Keratinocyte (primary cell): Measurements from ENCODE around the gene S100A2. TPM values are rescaled to one million over a fixed set of nuclear protein-coding genes. Genes with fewer than 3 reads are reported as not detected.

Source experiments
- DNase-seq: peaks from one replicate; pipeline ENCODE4 v3.0.0-alpha.2; 2011; ENCODE audit warnings: low read depth, missing footprints, low spot score
- FAIRE-seq: peaks from 2 replicates; lab custom pipeline; 2011; peaks lifted over from hg19 to GRCh38; lab: Jason Lieb, UNC
- H2AFZ ChIP-seq: 2 replicates; pipeline ENCODE4 v1.6.0; 2012; ENCODE audit warnings: low read length, control low read depth, inconsistent platforms; ENCODE audit not compliant: control insufficient read depth
- H3K27ac ChIP-seq: 2 replicates; pipeline ENCODE4 v1.5.1; 2011; ENCODE audit warnings: low read length; ENCODE audit not compliant: control insufficient read depth, insufficient read depth
- H3K27me3 ChIP-seq: 3 replicates; pipeline ENCODE4 v1.6.0; 2011; ENCODE audit warnings: low read length; ENCODE audit not compliant: control insufficient read depth, insufficient read depth; ENCODE audit errors: extremely low read depth
- H3K36me3 ChIP-seq, 2 experiments: 2 replicates in 1 of 2; 3 replicates in 1 of 2; pipeline ENCODE4 v1.5.1; 2011; ENCODE audit warnings: low read length in 2 of 2, mild to moderate bottlenecking in 1 of 2; ENCODE audit not compliant: control insufficient read depth in 2 of 2, insufficient read depth in 2 of 2; ENCODE audit errors: extremely low read depth in 1 of 2
- H3K4me1 ChIP-seq: 3 replicates; pipeline ENCODE4 v1.5.1; 2011; ENCODE audit warnings: low read length; ENCODE audit not compliant: control insufficient read depth, insufficient read depth; ENCODE audit errors: extremely low read depth
- H3K4me2 ChIP-seq: 3 replicates; pipeline ENCODE4 v1.6.0; 2011; ENCODE audit warnings: low read depth, low read length; ENCODE audit not compliant: control insufficient read depth, insufficient read depth; ENCODE audit errors: extremely low read depth
- H3K4me3 ChIP-seq, 3 experiments: fragments of 200-600 bp in 1 of 3; sonication (generic) in 1 of 3; 2 replicates in 2 of 3; 3 replicates in 1 of 3; pipeline ENCODE4 v1.5.1; 2011 to 2016; ENCODE audit warnings: low read length in 3 of 3, mild to moderate bottlenecking in 3 of 3, control low read depth in 2 of 3, inconsistent platforms in 1 of 3, low read depth in 1 of 3, mixed read lengths in 1 of 3, mixed run types in 1 of 3, moderate library complexity in 1 of 3; ENCODE audit not compliant: control insufficient read depth in 2 of 3, insufficient read depth in 2 of 3; ENCODE audit errors: extremely low read depth in 1 of 3
- H3K79me2 ChIP-seq: 2 replicates; pipeline ENCODE4 v1.6.0; 2012; ENCODE audit warnings: low read length; ENCODE audit not compliant: control insufficient read depth, insufficient read depth
- H3K9ac ChIP-seq: 3 replicates; pipeline ENCODE4 v1.6.0; 2011; ENCODE audit warnings: low read length; ENCODE audit not compliant: control insufficient read depth, insufficient read depth; ENCODE audit errors: extremely low read depth
- H3K9me1 ChIP-seq: 3 replicates; pipeline ENCODE4 v1.6.0; 2011; ENCODE audit warnings: low read length; ENCODE audit not compliant: control insufficient read depth, insufficient read depth; ENCODE audit errors: extremely low read depth
- H3K9me3 ChIP-seq: 2 replicates; pipeline ENCODE4 v1.5.1; 2012; ENCODE audit warnings: low read depth, low read length; ENCODE audit not compliant: control insufficient read depth
- H4K20me1 ChIP-seq: 3 replicates; pipeline ENCODE4 v1.6.0; 2011; ENCODE audit warnings: low read length; ENCODE audit not compliant: control insufficient read depth, insufficient read depth; ENCODE audit errors: extremely low read depth
- EZH2 ChIP-seq: IDR thresholded peaks from one replicate; pipeline ENCODE4 v1.6.1; 2012; ENCODE audit warnings: inconsistent platforms, mild to moderate bottlenecking, low read length, moderate library complexity
- dilution Hi-C: fragments of 300-500 bp; cut with MboI; formaldehyde crosslinking; loops from one replicate; pipeline ENCODE4 v1.7.0; 2020; ENCODE audit warnings: low sequenced_read_pairs; ENCODE audit not compliant: extremely low pct_ligation_motif_present
- polyA plus RNA-seq, 5 experiments: library from polyadenylated mRNA; depleted of rRNA in 3 of 5; stranded (reverse) in 3 of 5; stranded (forward) in 1 of 5; unstranded in 1 of 5; fragments of >200 nt; gene quantifications; 1 replicate in 1 of 5; 2 replicates in 3 of 5; 3 replicates in 1 of 5; pipeline versions ENCODE4 v1.2.1 to v1.2.3, GENCODE V29; 2011 to 2012; ENCODE audit warnings: missing spikeins in 2 of 5, low read depth in 1 of 5, low replicate concordance in 1 of 5
- TF ChIP-seq, protein P1 (sequence below), 3 experiments: IDR thresholded peaks in 1 of 3; conservative IDR thresholded peaks in 1 of 3; optimal IDR thresholded peaks in 1 of 3; 2 replicates in 2 of 3; 3 replicates in 1 of 3; pipeline versions ENCODE3 to v1.5.1; 2011; ENCODE audit warnings: low read length in 3 of 3, mild to moderate bottlenecking in 3 of 3, moderate library complexity in 2 of 3, control low read depth in 1 of 3, inconsistent platforms in 1 of 3; ENCODE audit not compliant: insufficient read depth in 2 of 3; ENCODE audit errors: extremely low read depth in 1 of 3

Gene S100A2
- polyA plus RNA-seq, 1 donor (not counting 4 experiments of a cell fraction or from before 2014, with no cell fraction given): 12,757 TPM

DNA sequence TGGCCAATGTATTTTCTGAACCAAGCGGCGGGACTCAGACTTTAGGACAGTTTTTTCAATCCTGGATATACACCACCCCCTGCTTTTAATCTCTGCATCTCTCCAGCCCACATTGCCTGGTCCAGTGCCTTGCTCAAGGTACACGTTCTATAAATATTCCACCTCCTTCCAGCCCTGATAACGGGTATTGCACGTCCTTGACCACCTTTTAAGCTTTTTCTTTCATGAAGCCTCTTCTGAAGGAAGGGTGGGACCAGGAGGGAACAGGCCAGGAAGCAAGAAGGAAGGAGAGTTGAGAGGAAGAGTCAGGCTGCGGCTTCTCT is 43.9 kb upstream of the S100A2 start:
- Histone ChIP-seq H3K9me1 (no peaks in the 10 kb centered on the region), H3K27me3 (no peaks in the 10 kb centered on the region), H2AFZ (no peak overlapping the region), H3K4me2 (peak overlapping the region; percentile 98), H3K9me3 (no peaks in the 10 kb centered on the region), H3K9ac (peak overlapping the region; percentile 99), H3K36me3 (peaks cover 27 to 56% of the 10 kb centered on the region in 2 experiments), H3K4me3 (peak overlapping the region; percentile 55 to 98 (median 90)), H3K79me2 (peaks cover 63% of the 10 kb centered on the region), H3K27ac (peak overlapping the region; percentile 81), H4K20me1 (peaks cover 5% of the 10 kb centered on the region), H3K4me1 (peaks cover 41% of the 10 kb centered on the region)
- TF ChIP-seq, protein P1, sequence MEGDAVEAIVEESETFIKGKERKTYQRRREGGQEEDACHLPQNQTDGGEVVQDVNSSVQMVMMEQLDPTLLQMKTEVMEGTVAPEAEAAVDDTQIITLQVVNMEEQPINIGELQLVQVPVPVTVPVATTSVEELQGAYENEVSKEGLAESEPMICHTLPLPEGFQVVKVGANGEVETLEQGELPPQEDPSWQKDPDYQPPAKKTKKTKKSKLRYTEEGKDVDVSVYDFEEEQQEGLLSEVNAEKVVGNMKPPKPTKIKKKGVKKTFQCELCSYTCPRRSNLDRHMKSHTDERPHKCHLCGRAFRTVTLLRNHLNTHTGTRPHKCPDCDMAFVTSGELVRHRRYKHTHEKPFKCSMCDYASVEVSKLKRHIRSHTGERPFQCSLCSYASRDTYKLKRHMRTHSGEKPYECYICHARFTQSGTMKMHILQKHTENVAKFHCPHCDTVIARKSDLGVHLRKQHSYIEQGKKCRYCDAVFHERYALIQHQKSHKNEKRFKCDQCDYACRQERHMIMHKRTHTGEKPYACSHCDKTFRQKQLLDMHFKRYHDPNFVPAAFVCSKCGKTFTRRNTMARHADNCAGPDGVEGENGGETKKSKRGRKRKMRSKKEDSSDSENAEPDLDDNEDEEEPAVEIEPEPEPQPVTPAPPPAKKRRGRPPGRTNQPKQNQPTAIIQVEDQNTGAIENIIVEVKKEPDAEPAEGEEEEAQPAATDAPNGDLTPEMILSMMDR (optimal IDR thresholded peaks at IDR 0.05 in 1 of 3, IDR thresholded peaks at IDR 0.05 in 1 of 3, conservative IDR thresholded peaks at IDR 0.05 in 1 of 3; ENCODE audit: extremely low read depth in 1 of 3, insufficient read depth in 2 of 3, low read length in 3 of 3): no peak
- TF ChIP-seq EZH2: no peak
- DNase-seq (no peak), FAIRE-seq (no peak)
- dilution Hi-C loops: no loop called here

DNA sequence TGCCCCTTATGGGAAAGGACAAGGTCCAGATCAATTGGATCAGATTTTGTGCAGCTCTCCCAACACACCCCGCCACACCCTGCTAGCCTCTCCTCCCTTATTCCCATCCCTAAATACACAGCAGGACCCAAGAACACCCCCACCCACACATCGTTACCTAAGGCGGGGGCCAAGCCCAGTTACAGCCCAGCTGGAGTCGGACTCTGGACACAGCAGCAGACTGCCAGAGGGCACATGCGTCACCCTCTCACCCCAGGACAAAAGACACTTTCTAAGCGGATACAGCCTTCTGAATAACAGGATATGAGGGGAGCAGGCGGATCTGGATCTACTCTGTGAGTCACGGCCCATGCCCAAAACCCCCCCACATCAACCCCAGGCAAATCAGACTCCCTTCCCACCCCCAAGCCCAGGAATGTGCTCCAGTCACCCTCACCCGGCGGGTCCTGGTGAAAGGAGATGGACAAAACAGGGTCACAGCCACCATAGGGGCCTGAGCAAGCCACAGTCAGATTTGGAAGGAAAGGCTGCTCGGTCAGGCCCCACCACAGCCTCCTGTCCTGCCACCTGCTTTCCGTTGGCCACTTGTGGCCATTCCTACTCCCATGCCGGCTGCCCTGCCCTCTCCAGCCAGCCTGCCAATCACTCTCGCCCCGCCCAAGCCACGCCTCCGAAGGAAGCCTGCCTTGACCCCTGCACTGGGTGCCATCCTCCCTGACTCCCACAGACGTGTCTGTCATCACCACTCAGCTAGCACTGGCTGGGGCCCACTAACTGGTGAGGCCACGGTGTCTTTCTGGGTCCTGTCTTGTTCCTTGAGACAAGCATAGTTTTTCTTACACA is 43.3 kb upstream of the S100A2 start:
- Histone ChIP-seq H2AFZ (no peak overlapping the region), H3K79me2 (peaks cover 57% of the 10 kb centered on the region), H3K36me3 (peaks cover 25 to 50% of the 10 kb centered on the region in 2 experiments), H3K9ac (peak overlapping the region; percentile 99), H3K27me3 (no peaks in the 10 kb centered on the region), H3K9me1 (no peaks in the 10 kb centered on the region), H3K27ac (peak overlapping the region; percentile 81), H3K9me3 (no peaks in the 10 kb centered on the region), H4K20me1 (peaks cover 5% of the 10 kb centered on the region), H3K4me1 (peaks cover 35% of the 10 kb centered on the region), H3K4me3 (peak overlapping the region; percentile 55 to 98 (median 90)), H3K4me2 (peak overlapping the region; percentile 98)
- dilution Hi-C loops: no loop called here
- DNase-seq: no peak
- TF ChIP-seq EZH2: no peak
- TF ChIP-seq, protein P1 (optimal IDR thresholded peaks at IDR 0.05 in 1 of 3, IDR thresholded peaks at IDR 0.05 in 1 of 3, conservative IDR thresholded peaks at IDR 0.05 in 1 of 3; ENCODE audit: extremely low read depth in 1 of 3, insufficient read depth in 2 of 3, low read length in 3 of 3): no peak
- FAIRE-seq: peak; percentile 65
